Fibroblast of lung (primary cell): ENCODE measurements around the gene GABBR2. TPM values are rescaled to one million over a fixed set of nuclear protein-coding genes. Genes with fewer than 3 reads are reported as not detected.

Source experiments
- DNase-seq, 2 donors: peaks; one replicate each; pipeline versions ENCODE4 v3.0.0 to v3.0.0-alpha.2; 2010; ENCODE audit warnings: low read depth in 2 of 2
- H2AFZ ChIP-seq: 2 replicates; pipeline ENCODE4 v1.5.1; 2012; ENCODE audit warnings: low read length, control low read depth, inconsistent platforms
- H3K27ac ChIP-seq: 2 replicates; pipeline ENCODE4 v1.5.1; 2011; ENCODE audit warnings: low read length, control low read depth; ENCODE audit not compliant: insufficient read depth
- H3K27me3 ChIP-seq: 2 replicates; pipeline ENCODE4 v1.5.1; 2011; ENCODE audit warnings: mild to moderate bottlenecking, low read length; ENCODE audit not compliant: control insufficient read depth, insufficient read depth
- H3K36me3 ChIP-seq: 2 replicates; pipeline ENCODE4 v1.5.1; 2011; ENCODE audit warnings: low read length; ENCODE audit not compliant: control insufficient read depth, insufficient read depth
- H3K4me1 ChIP-seq: 2 replicates; pipeline ENCODE4 v1.5.1; 2011; ENCODE audit warnings: low read length; ENCODE audit not compliant: control insufficient read depth, insufficient read depth; ENCODE audit errors: extremely low read depth
- H3K4me2 ChIP-seq: 2 replicates; pipeline ENCODE4 v1.5.1; 2011; ENCODE audit warnings: low read length, control low read depth; ENCODE audit not compliant: insufficient read depth; ENCODE audit errors: extremely low read depth
- H3K4me3 ChIP-seq, 4 experiments: fragments of 200-600 bp in 1 of 4; sonication (generic) in 1 of 4; replicated peaks in 1 of 4; 2 replicates each; pipeline ENCODE4 v1.5.1; 2011 to 2016; ENCODE audit warnings: low read length in 4 of 4, low read depth in 3 of 4, mild to moderate bottlenecking in 3 of 4, control low read depth in 2 of 4, inconsistent platforms in 1 of 4, mixed read lengths in 1 of 4; ENCODE audit not compliant: insufficient read depth in 1 of 4; ENCODE audit errors: control extremely low read depth in 1 of 4
- H3K79me2 ChIP-seq: 2 replicates; pipeline ENCODE4 v1.5.1; 2012; ENCODE audit warnings: mild to moderate bottlenecking, low read length, inconsistent platforms; ENCODE audit not compliant: control insufficient read depth, insufficient read depth
- H3K9ac ChIP-seq: 2 replicates; pipeline ENCODE4 v1.5.1; 2011; ENCODE audit warnings: mild to moderate bottlenecking, low read length, control low read depth; ENCODE audit not compliant: insufficient read depth
- H3K9me3 ChIP-seq: 2 replicates; pipeline ENCODE4 v1.5.1; 2012; ENCODE audit warnings: low read depth, low read length; ENCODE audit not compliant: control insufficient read depth, insufficient read depth
- H4K20me1 ChIP-seq: 2 replicates; pipeline ENCODE4 v1.5.1; 2011; ENCODE audit warnings: low read length; ENCODE audit not compliant: control insufficient read depth, insufficient read depth; ENCODE audit errors: extremely low read depth
- EZH2 ChIP-seq: IDR thresholded peaks from 2 replicates; pipeline ENCODE4 v1.5.1; 2012; ENCODE audit warnings: low read length, control low read depth, mild to moderate bottlenecking; ENCODE audit errors: missing control alignments
- polyA plus RNA-seq, 2 donors: library from polyadenylated mRNA; depleted of rRNA in 1 of 2; stranded (reverse) in 1 of 2; unstranded in 1 of 2; fragments of >200 nt; gene quantifications; 2 replicates each; pipeline ENCODE4 v1.2.1, GENCODE V29; 2011 to 2012; ENCODE audit warnings: missing spikeins in 1 of 2
- total RNA-seq: library from RNA; depleted of rRNA; stranded (reverse); fragments of >200 nt; gene quantifications from 2 replicates; pipeline ENCODE4 v1.2.1, GENCODE V29; 2014
- TF ChIP-seq, protein P1 (sequence below), 2 donors: IDR thresholded peaks in 1 of 2; conservative IDR thresholded peaks in 1 of 2; 1 replicate in 1 of 2; 2 replicates in 1 of 2; pipeline ENCODE4 v1.5.1; 2011 to 2012; ENCODE audit warnings: low read length in 2 of 2, control low read depth in 1 of 2, inconsistent platforms in 1 of 2, low read depth in 1 of 2, mild to moderate bottlenecking in 1 of 2

The GABBR2 gene
- total and polyA plus RNA-seq, 2 donors (not counting 1 experiment from before 2014, with no cell fraction given): 0.32 to 0.33 TPM

DNA sequence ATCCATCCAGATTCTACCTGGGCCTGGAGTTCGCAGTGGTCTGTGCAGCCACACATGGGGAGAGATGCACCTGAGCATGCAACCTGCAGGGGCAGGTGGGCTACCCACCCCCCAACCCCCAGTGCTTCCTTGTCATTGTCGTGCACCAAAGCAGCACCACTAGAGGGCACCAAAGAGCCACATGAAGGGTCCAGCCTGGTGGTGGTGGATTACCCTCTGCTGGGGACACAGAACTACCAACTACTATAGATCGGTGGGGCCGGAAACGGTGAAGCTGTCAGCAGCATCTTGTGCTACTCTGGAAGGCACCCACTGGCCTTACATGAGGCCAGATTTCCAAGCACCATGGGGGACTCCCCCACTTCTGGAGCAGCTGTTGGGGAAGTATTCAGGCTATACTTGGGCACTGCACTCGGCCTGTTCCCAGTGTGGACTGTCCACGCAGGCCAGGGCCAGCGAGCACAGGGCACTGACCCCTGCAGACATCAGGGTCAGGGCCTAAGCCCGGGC, 393.1 kb downstream of the GABBR2 start:
- H3K9me3 ChIP-seq: no peaks in the 10 kb centered on the region
- no peaks in the 10 kb centered on the region for H4K20me1 ChIP-seq
- no peak overlapping the region for H3K27ac ChIP-seq
- no peaks in the 10 kb centered on the region for H3K27me3 ChIP-seq
- H3K9ac ChIP-seq: no peak overlapping the region
- no peak overlapping the region for H3K4me2 ChIP-seq
- H3K4me3 ChIP-seq: no peak overlapping the region
- no peaks in the 10 kb centered on the region for H3K79me2 ChIP-seq
- peak; percentile 69 to 86 for DNase-seq
- no peak overlapping the region for H2AFZ ChIP-seq
- TF ChIP-seq, protein P1, sequence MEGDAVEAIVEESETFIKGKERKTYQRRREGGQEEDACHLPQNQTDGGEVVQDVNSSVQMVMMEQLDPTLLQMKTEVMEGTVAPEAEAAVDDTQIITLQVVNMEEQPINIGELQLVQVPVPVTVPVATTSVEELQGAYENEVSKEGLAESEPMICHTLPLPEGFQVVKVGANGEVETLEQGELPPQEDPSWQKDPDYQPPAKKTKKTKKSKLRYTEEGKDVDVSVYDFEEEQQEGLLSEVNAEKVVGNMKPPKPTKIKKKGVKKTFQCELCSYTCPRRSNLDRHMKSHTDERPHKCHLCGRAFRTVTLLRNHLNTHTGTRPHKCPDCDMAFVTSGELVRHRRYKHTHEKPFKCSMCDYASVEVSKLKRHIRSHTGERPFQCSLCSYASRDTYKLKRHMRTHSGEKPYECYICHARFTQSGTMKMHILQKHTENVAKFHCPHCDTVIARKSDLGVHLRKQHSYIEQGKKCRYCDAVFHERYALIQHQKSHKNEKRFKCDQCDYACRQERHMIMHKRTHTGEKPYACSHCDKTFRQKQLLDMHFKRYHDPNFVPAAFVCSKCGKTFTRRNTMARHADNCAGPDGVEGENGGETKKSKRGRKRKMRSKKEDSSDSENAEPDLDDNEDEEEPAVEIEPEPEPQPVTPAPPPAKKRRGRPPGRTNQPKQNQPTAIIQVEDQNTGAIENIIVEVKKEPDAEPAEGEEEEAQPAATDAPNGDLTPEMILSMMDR (conservative IDR thresholded peaks at IDR 0.05 in 1 of 2, IDR thresholded peaks at IDR 0.05 in 1 of 2; ENCODE audit: low read depth in 1 of 2, low read length in 2 of 2): peak; percentile 95 to 97
- no peak for TF ChIP-seq EZH2
- H3K4me1 ChIP-seq: peaks cover 2% of the 10 kb centered on the region
- H3K36me3 ChIP-seq: no peaks in the 10 kb centered on the region

DNA sequence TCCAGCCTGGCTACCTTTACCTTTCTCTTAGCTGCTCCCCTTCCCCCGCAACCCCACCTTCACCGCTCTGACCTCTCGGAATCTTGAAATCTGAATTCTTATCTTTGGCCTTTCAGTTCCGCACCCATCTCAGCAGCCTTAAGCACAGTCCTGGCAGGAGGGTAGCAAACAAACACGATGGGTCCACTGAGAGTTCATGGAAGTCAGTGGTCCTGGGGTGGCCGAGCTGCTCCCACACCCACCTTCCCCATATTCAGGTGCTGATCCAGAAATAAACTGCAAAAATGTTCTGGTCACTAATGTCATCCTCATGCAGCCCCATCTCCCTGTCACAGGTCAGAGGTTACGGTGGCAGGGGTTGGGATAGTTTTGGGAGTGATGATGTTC, 393.7 kb downstream of the GABBR2 start:
- no peak overlapping the region for H3K4me3 ChIP-seq
- no peaks in the 10 kb centered on the region for H3K9me3 ChIP-seq
- H3K4me1 ChIP-seq: peaks cover 2% of the 10 kb centered on the region
- TF ChIP-seq EZH2: no peak
- TF ChIP-seq, protein P1 (conservative IDR thresholded peaks at IDR 0.05 in 1 of 2, IDR thresholded peaks at IDR 0.05 in 1 of 2; ENCODE audit: low read depth in 1 of 2, low read length in 2 of 2): no peak
- H3K4me2 ChIP-seq: no peak overlapping the region
- no peaks in the 10 kb centered on the region for H3K27me3 ChIP-seq
- no peaks in the 10 kb centered on the region for H3K79me2 ChIP-seq
- no peak overlapping the region for H3K9ac ChIP-seq
- H2AFZ ChIP-seq: no peak overlapping the region
- DNase-seq: no peak
- H4K20me1 ChIP-seq: no peaks in the 10 kb centered on the region
- H3K36me3 ChIP-seq: no peaks in the 10 kb centered on the region
- H3K27ac ChIP-seq: no peak overlapping the region

DNA sequence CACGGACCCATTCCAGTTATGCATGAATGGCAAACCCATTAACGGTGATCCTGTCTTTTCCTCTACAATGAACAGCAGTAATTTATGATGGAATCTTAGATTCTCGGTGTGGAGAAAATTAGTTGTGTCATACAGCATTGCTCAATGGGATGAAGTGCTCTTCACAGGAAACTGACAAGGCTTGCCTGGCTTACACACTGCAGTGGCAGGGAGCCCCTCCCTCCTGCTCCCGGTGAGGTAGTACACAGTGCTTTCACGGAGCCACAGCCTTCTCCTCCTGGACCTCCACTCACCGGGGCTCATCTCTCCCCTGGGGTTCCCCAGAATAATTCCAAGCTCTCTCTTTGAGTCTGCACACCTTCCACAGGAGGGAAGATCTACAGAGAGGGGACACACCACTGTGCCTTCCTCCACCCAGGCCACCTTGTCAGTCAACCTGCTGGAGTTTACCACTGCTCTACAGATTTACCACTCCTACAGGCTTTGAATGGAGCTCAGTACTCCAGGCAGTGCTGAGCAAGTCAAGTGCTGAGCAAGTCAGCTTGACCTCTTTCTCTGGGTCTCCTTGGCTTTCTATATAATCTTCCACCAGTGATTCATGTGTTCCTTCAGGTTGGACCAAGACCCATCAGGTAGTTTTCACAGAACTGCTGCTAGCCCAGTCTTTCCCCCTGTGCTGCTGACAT, 394.2 kb downstream of the GABBR2 start:
- DNase-seq: peak; percentile 38 to 47

More for the DNA sequence above, 394.2 kb downstream of the GABBR2 start:
- H4K20me1 ChIP-seq: no peaks in the 10 kb centered on the region
- H3K4me3 ChIP-seq: no peak overlapping the region
- H3K4me1 ChIP-seq: peaks cover 2% of the 10 kb centered on the region
- H3K79me2 ChIP-seq: no peaks in the 10 kb centered on the region
- no peak overlapping the region for H2AFZ ChIP-seq
- TF ChIP-seq, protein P1 (conservative IDR thresholded peaks at IDR 0.05 in 1 of 2, IDR thresholded peaks at IDR 0.05 in 1 of 2; ENCODE audit: low read depth in 1 of 2, low read length in 2 of 2): no peak
- no peak for TF ChIP-seq EZH2
- H3K36me3 ChIP-seq: no peaks in the 10 kb centered on the region
- no peaks in the 10 kb centered on the region for H3K9me3 ChIP-seq
- H3K27ac ChIP-seq: no peak overlapping the region
- no peaks in the 10 kb centered on the region for H3K27me3 ChIP-seq
- no peak overlapping the region for H3K9ac ChIP-seq
- no peak overlapping the region for H3K4me2 ChIP-seq
